Measurements from ENCODE around the gene DLX3. TPM values are rescaled to one million over a fixed set of nuclear protein-coding genes. Genes with fewer than 3 reads are reported as not detected.

Gene DLX3
- total RNA-seq, 1 experiment from 2014 or later: 0.74 TPM

- no peak for TF ChIP-seq ZSCAN18 (CRISPR knock-in tag; IDR thresholded peaks at IDR 0.05)
- no peak for TF ChIP-seq FOXP1 (CRISPR knock-in tag; IDR thresholded peaks at IDR 0.05; ENCODE audit: borderline replicate concordance)
- TF ChIP-seq TEAD1 (CRISPR knock-in tag; IDR thresholded peaks at IDR 0.05): no peak
- TF ChIP-seq MAX (CRISPR knock-in tag; IDR thresholded peaks at IDR 0.05): no peak
- no peak for TF ChIP-seq ARID4B (CRISPR knock-in tag; IDR thresholded peaks at IDR 0.05; ENCODE audit: borderline replicate concordance)
- TF ChIP-seq NFATC4 (CRISPR knock-in tag; IDR thresholded peaks at IDR 0.05): no peak
- no peak for TF ChIP-seq SMAD3 (CRISPR knock-in tag; IDR thresholded peaks at IDR 0.05; ENCODE audit: borderline replicate concordance)
Observed at GRCh38 chr17:49990921-49991320, 4.1 kb downstream of the DLX3 start (continued).

GRCh38 chr17:49990331-49990730 lies 4.7 kb downstream of the DLX3 start:
- no peak for DNase-seq (ENCODE audit: low spot score)
- Mint-ChIP-seq H3K9me3 (no peaks in the 10 kb centered on the region), H3K27ac (no peak overlapping the region), H3K4me3 (no peak overlapping the region), H3K27me3 (ENCODE audit: low read depth) (peaks cover 97% of the 10 kb centered on the region), H3K4me1 (peaks cover 30% of the 10 kb centered on the region), H3K36me3 (no peaks in the 10 kb centered on the region)
- CTCF ChIA-PET: interaction anchor here (1.1 to 5.7 kb wide), 6 partner anchors 10 to 104 kb away, joined by 3 to 33 read pairs (median 6); no protein-coding TSS in a partner anchor
- POLR2A ChIA-PET: interaction anchor here (0.7 kb wide), 1 partner anchor 15 kb away, joined by 4 read pairs; no protein-coding TSS in a partner anchor
- TF ChIP-seq E2F4 (CRISPR knock-in tag; IDR thresholded peaks at IDR 0.05; ENCODE audit: borderline replicate concordance, low read depth) (no peak), KAT7 (CRISPR knock-in tag; IDR thresholded peaks at IDR 0.05; ENCODE audit: borderline replicate concordance) (no peak), ZNF281 (CRISPR knock-in tag; IDR thresholded peaks at IDR 0.05) (no peak), ZNF317 (CRISPR knock-in tag; IDR thresholded peaks at IDR 0.05; ENCODE audit: borderline replicate concordance, low read depth) (no peak), NR1H2 (CRISPR knock-in tag; IDR thresholded peaks at IDR 0.05) (no peak), CBFB (CRISPR knock-in tag; IDR thresholded peaks at IDR 0.05; ENCODE audit: low read depth) (no peak), TP53 (CRISPR knock-in tag; IDR thresholded peaks at IDR 0.05) (no peak), ELF4 (CRISPR knock-in tag; IDR thresholded peaks at IDR 0.05; ENCODE audit: low read depth) (no peak), HMGXB4 (CRISPR knock-in tag; IDR thresholded peaks at IDR 0.05) (no peak), ZNF219 (CRISPR knock-in tag; IDR thresholded peaks at IDR 0.05; ENCODE audit: borderline replicate concordance) (no peak), ZNF263 (CRISPR knock-in tag; IDR thresholded peaks at IDR 0.05; ENCODE audit: low read depth) (no peak), ZBTB43 (CRISPR knock-in tag; IDR thresholded peaks at IDR 0.05) (no peak), ZNF423 (CRISPR knock-in tag; IDR thresholded peaks at IDR 0.05) (no peak)
- no peak for ATAC-seq

Measured in WTC11 (cell line).